Measurements from ENCODE around the gene GRAPL.
A peak's percentile ranks its signal among the peaks of the same experiment; 100 is the strongest.
"Not testable (repeated sequence)": the region's sequence is repeated elsewhere in the genome, so short reads cannot be mapped to it uniquely, and the experiment has no call there.

The GRAPL gene

GRCh38 chr17:19127148-19127980, at the start of gene GRAPL:
GRAPL (plus strand) TSS chr17:19127589; CDS start chr17:19127620, 31 bp downstream.
- DNase-seq (ENCODE audit: low read depth); H3K4me3 ChIP-seq (ENCODE audit: low read depth, low read length): not testable (repeated sequence)

- not testable (repeated sequence) for H3K4me3 ChIP-seq (ENCODE audit: low read depth, low read length); DNase-seq (ENCODE audit: low read depth)
These were observed 38.3 kb upstream of the GRAPL start for GRCh38 chr17:19088804-19089685.

GRCh38 chr17:19090058-19090772, 37.2 kb upstream of the GRAPL start:
- DNase-seq (ENCODE audit: low read depth); H3K4me3 ChIP-seq (ENCODE audit: low read depth, low read length): not testable (repeated sequence)

GRCh38 chr17:19092737-19093683, 34.4 kb upstream of the GRAPL start:
- not testable (repeated sequence) for H3K4me3 ChIP-seq (ENCODE audit: low read depth, low read length); DNase-seq (ENCODE audit: low read depth)

GRCh38 chr17:19093684-19094438, 33.5 kb upstream of the GRAPL start:
- not testable (repeated sequence) for H3K4me3 ChIP-seq (ENCODE audit: low read depth, low read length); DNase-seq (ENCODE audit: low read depth)

GRCh38 chr17:19108517-19108916, 18.9 kb upstream of the GRAPL start:
- not testable (repeated sequence) for DNase-seq (ENCODE audit: low read depth); H3K4me3 ChIP-seq (ENCODE audit: low read depth, low read length)

GRCh38 chr17:19110189-19111097, 16.9 kb upstream of the GRAPL start:
- peak overlapping the region; percentile 45; the same call in 1 of the 2 replicates for H3K4me3 ChIP-seq (ENCODE audit: low read depth, low read length)
- DNase-seq (ENCODE audit: low read depth) = not testable (repeated sequence)

- DNase-seq (ENCODE audit: low read depth) = not testable (repeated sequence)
- peak; percentile 28; the same call in 1 of the 2 replicates for TF ChIP-seq CTCF (IDR thresholded peaks at IDR 0.05; ENCODE audit: control insufficient read depth, extremely low read depth, insufficient read depth)
- H3K4me3 ChIP-seq (ENCODE audit: low read depth, low read length) = peak overlapping the region; percentile 45
These were observed 16.2 kb upstream of the GRAPL start for GRCh38 chr17:19111111-19111711.

GRCh38 chr17:19111801-19112458, 15.5 kb upstream of the GRAPL start:
- not testable (repeated sequence) for H3K4me3 ChIP-seq (ENCODE audit: low read depth, low read length)
- DNase-seq (ENCODE audit: low read depth) = peak; percentile 46

GRCh38 chr17:19112459-19112826, 14.9 kb upstream of the GRAPL start:
- H3K4me3 ChIP-seq (ENCODE audit: low read depth, low read length) = not testable (repeated sequence)
- peak; percentile 19 for DNase-seq (ENCODE audit: low read depth)

GRCh38 chr17:19118695-19119094, 8.7 kb upstream of the GRAPL start:
- not testable (repeated sequence) for DNase-seq (ENCODE audit: low read depth); H3K4me3 ChIP-seq (ENCODE audit: low read depth, low read length)

GRCh38 chr17:19125289-19125688, 2.1 kb upstream of the GRAPL start:
- not testable (repeated sequence) for H3K4me3 ChIP-seq (ENCODE audit: low read depth, low read length); DNase-seq (ENCODE audit: low read depth)

- not testable (repeated sequence) for DNase-seq (ENCODE audit: low read depth); H3K4me3 ChIP-seq (ENCODE audit: low read depth, low read length)
These were observed 2.1 kb downstream of the GRAPL start for GRCh38 chr17:19129500-19129899.

- not testable (repeated sequence) for H3K4me3 ChIP-seq (ENCODE audit: low read depth, low read length); DNase-seq (ENCODE audit: low read depth)
These were observed 3.7 kb downstream of the GRAPL start for GRCh38 chr17:19131108-19131507.
